CD8-positive, alpha-beta memory T cell (primary cell): ENCODE results near the gene MELK. TPM values are rescaled to one million over a fixed set of nuclear protein-coding genes. Genes with fewer than 3 reads are reported as not detected.

Source experiments
- CTCF ChIA-PET: fragments of 350-600 bp; sonication (Branson Sonifier 250); formaldehyde crosslinking; loops from one replicate; lab custom pipeline; 2021; ENCODE audit warnings: antibody characterized with exemption; lab: Charles Lee
- POLR2A ChIA-PET: fragments of 350-600 bp; sonication (Branson Sonifier 250); formaldehyde crosslinking; loops from one replicate; lab custom pipeline; 2021; ENCODE audit warnings: antibody characterized with exemption; lab: Charles Lee
- DNase-seq, 5 donors: peaks; one replicate each; pipeline versions ENCODE4 v3.0.0 to v3.0.0-alpha.2; 2020 to 2022; ENCODE audit warnings: mixed read lengths in 1 of 5
- H3K27ac ChIP-seq: one replicate; pipeline ENCODE4 v1.7.0; 2013; ENCODE audit warnings: low read depth, mild to moderate bottlenecking, low read length, moderate library complexity
- H3K27me3 ChIP-seq: 2 replicates; pipeline ENCODE4 v1.7.0; 2013; ENCODE audit warnings: low read length, mild to moderate bottlenecking; ENCODE audit not compliant: insufficient read depth, poor library complexity, severe bottlenecking
- H3K36me3 ChIP-seq: 2 replicates; pipeline ENCODE4 v1.7.0; 2013; ENCODE audit warnings: mild to moderate bottlenecking, low read length, moderate library complexity; ENCODE audit not compliant: insufficient read depth
- H3K4me1 ChIP-seq: 2 replicates; pipeline ENCODE4 v1.7.0; 2013; ENCODE audit warnings: mild to moderate bottlenecking, low read length, moderate library complexity; ENCODE audit not compliant: insufficient read depth
- H3K4me3 ChIP-seq: 2 replicates; pipeline ENCODE4 v1.7.0; 2013; ENCODE audit warnings: mild to moderate bottlenecking, low read length
- H3K9me3 ChIP-seq: 2 replicates; pipeline ENCODE4 v1.7.0; 2013; ENCODE audit warnings: mild to moderate bottlenecking, low read length
- H3K27ac Mint-ChIP-seq, 8 donors: one replicate each; pipeline ENCODE4 v1.8.0; 2020 to 2021; ENCODE audit warnings: mixed read lengths in 8 of 8, mild to moderate bottlenecking in 6 of 8, inconsistent platforms in 3 of 8, moderate library complexity in 3 of 8
- H3K27me3 Mint-ChIP-seq, 2 donors: one replicate each; pipeline ENCODE4 v1.8.0; 2020 to 2021; ENCODE audit warnings: mixed read lengths in 2 of 2, mild to moderate bottlenecking in 1 of 2, moderate library complexity in 1 of 2
- H3K36me3 Mint-ChIP-seq, 3 donors: one replicate each; pipeline ENCODE4 v1.8.0; 2020 to 2021; ENCODE audit warnings: mixed read lengths in 3 of 3, inconsistent platforms in 1 of 3, mild to moderate bottlenecking in 1 of 3
- H3K4me1 Mint-ChIP-seq, 3 donors: one replicate each; pipeline ENCODE4 v1.8.0; 2020 to 2021; ENCODE audit warnings: mixed read lengths in 3 of 3, inconsistent platforms in 1 of 3, mild to moderate bottlenecking in 1 of 3
- H3K4me3 Mint-ChIP-seq, 7 donors: one replicate each; pipeline ENCODE4 v1.8.0; 2020 to 2021; ENCODE audit warnings: mixed read lengths in 7 of 7, mild to moderate bottlenecking in 6 of 7, moderate library complexity in 4 of 7, inconsistent platforms in 2 of 7
- H3K9me3 Mint-ChIP-seq, 5 donors: one replicate each; pipeline ENCODE4 v1.8.0; 2020 to 2022; ENCODE audit warnings: mixed read lengths in 5 of 5, mild to moderate bottlenecking in 3 of 5, moderate library complexity in 2 of 5, inconsistent platforms in 1 of 5
- polyA plus RNA-seq: library from polyadenylated mRNA; unstranded; fragments of 300-500 nt; fragmentation: Illumina TruSeq; gene quantifications from one replicate; pipeline ENCODE4 v1.2.3, GENCODE V29; 2021
- total RNA-seq, 2 experiments: library from RNA; stranded (reverse); gene quantifications; one replicate each; pipeline ENCODE4 v1.2.3, GENCODE V29; 2021

Gene MELK
- total and polyA plus RNA-seq, 3 experiments from 2014 or later = 51.0 to 51.6 TPM; not detected in 1

DNA sequence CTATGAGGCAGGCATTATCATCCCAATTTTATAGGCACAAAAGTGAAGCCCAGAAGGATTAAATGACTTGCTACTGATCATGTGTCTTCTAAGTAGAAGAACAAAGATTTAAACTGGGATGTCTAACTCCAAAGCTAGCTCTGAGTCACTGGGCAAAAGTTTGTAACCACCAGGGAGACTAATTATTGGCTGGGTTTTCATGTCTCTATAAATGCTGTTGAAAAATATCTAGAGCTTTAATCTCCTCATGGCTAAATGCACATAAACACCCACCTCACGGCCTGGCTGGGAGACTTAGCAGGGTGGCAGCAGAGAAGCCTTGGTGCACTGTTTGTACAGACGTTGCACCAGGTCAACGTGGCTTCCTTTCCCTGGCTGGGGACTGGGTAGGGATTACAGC, 144.6 kb downstream of the MELK start:
- ChIA-PET POLR2A (no interaction called here), CTCF (interaction anchor here (1.8 kb wide), 1 partner anchor 11 kb away, joined by 8 read pairs; no protein-coding TSS in a partner anchor)
- Histone ChIP-seq H3K9me3 (no peaks in the 10 kb centered on the region), H3K27me3 (no peaks in the 10 kb centered on the region), H3K27ac (no peak overlapping the region), H3K4me3 (no peak overlapping the region), H3K36me3 (no peaks in the 10 kb centered on the region), H3K4me1 (no peaks in the 10 kb centered on the region)
- no peak overlapping the region for H3K4me3 Mint-ChIP-seq
- peaks cover 0 to 2% (median 1%) of the 10 kb centered on the region in 5 donors for H3K9me3 Mint-ChIP-seq
- DNase-seq = no peak
- no peak overlapping the region for H3K27ac Mint-ChIP-seq
- no peaks in the 10 kb centered on the region for H3K4me1 Mint-ChIP-seq
- H3K27me3 Mint-ChIP-seq = peaks cover 10 to 23% of the 10 kb centered on the region in 2 donors
- H3K36me3 Mint-ChIP-seq = peaks cover 0 to 4% (median 3%) of the 10 kb centered on the region in 3 donors

DNA sequence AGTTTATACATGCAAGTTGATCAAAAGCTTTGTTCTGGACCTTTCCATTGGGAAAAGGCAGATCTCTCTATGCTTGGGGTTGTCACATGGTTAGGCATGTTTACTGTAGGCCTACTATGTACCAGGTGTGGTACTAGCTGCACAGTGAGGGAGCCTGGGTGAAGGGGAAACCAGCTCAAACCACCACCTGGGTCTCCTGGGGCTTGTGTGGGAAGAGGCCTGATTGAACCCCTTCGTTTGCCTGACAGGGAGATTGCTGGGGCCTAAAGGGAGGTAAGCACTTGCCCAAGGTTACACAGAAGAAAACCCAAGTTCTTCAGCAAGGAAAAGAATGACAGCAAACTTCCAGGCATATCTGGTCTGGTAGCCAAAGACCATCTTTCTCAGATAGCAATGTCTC, 145.9 kb downstream of the MELK start:
- Histone ChIP-seq H3K36me3 (no peaks in the 10 kb centered on the region), H3K27me3 (no peaks in the 10 kb centered on the region), H3K27ac (no peak overlapping the region), H3K9me3 (no peaks in the 10 kb centered on the region), H3K4me1 (no peaks in the 10 kb centered on the region), H3K4me3 (no peak overlapping the region)
- Mint-ChIP-seq H3K27me3 (peaks cover 6 to 29% of the 10 kb centered on the region in 2 donors), H3K9me3 (peaks cover 0 to 2% (median 0%) of the 10 kb centered on the region in 5 donors), H3K36me3 (peaks cover 0 to under 1% (median under 1%) of the 10 kb centered on the region in 3 donors), H3K4me1 (no peaks in the 10 kb centered on the region), H3K27ac (no peak overlapping the region), H3K4me3 (no peak overlapping the region)
- POLR2A ChIA-PET = no interaction called here
- DNase-seq = no peak
- CTCF ChIA-PET = interaction anchor here (1.8 kb wide), 1 partner anchor 10 kb away, joined by 8 read pairs; no protein-coding TSS in a partner anchor

DNA sequence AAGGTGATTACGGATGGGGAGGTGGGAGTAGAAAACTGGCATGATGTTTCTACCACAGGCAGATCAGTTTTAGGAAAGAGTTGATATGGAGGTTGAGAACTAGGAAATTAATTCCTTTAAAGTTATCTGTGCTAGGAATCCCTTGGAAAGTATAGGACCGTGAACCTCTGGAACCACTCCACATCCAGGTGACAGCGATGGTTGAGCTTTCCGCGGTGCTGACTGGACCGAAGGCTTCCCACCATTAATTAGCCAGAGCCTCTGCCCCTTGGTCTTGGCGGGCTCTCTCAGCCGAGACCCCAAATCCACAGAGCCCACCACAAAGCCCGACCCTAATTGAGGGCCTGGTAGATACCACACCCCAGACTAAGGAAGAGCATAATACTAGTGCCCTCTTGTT, 147.3 kb downstream of the MELK start:
- H3K9me3 ChIP-seq = no peaks in the 10 kb centered on the region
- ChIA-PET CTCF (no interaction called here), POLR2A (no interaction called here)

DNA sequence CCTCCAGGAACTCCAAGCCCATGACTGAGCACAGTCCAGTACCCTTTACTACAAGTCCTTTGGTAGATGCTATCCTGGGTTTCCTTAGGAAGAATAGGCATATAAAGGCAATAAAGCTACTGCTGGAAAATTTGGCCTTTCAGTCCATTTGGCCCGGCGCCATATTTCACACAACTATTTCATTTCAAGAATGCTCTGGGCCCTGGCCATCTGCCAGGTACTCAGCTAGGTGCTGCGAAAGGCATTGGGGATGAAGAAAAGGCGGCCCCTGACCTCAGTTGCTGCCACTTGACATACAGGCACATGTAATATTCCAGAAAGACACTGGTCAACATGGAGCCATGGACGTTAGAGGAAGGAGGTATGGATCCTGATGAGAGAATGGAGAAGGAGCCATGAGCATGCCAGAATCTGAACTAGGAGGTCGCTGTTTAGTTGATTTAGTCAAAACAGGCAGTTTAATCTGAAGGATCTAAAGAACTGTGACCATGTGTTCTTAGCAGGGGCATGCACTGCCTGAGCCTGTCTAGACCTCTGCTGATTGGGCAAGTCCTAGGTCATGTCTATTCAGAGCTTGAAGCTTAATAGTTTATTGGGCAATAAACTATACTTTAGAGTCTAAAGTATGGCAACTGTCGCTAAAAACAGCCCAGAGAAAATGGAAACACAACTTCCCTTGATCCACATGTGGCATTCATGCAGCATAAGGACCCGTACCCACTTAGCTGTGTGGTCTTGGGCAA, 149.3 kb downstream of the MELK start:
- Mint-ChIP-seq H3K36me3 (no peaks in the 10 kb centered on the region), H3K4me1 (no peaks in the 10 kb centered on the region), H3K4me3 (no peak overlapping the region), H3K27ac (no peak overlapping the region), H3K27me3 (peaks cover 4 to 16% of the 10 kb centered on the region in 2 donors), H3K9me3 (no peaks in the 10 kb centered on the region)
- ChIA-PET CTCF (no interaction called here), POLR2A (no interaction called here)
- Histone ChIP-seq H3K4me3 (no peak overlapping the region), H3K36me3 (no peaks in the 10 kb centered on the region), H3K27me3 (no peaks in the 10 kb centered on the region), H3K27ac (no peak overlapping the region), H3K4me1 (no peaks in the 10 kb centered on the region), H3K9me3 (no peaks in the 10 kb centered on the region)
- DNase-seq = no peak

More for the DNA sequence above, 147.3 kb downstream of the MELK start:
- Mint-ChIP-seq H3K4me3 (no peak overlapping the region), H3K9me3 (no peaks in the 10 kb centered on the region), H3K27ac (no peak overlapping the region), H3K4me1 (no peaks in the 10 kb centered on the region), H3K36me3 (no peaks in the 10 kb centered on the region), H3K27me3 (peaks cover 6 to 24% of the 10 kb centered on the region in 2 donors)
- DNase-seq = no peak
- Histone ChIP-seq H3K4me3 (no peak overlapping the region), H3K4me1 (no peaks in the 10 kb centered on the region), H3K27me3 (no peaks in the 10 kb centered on the region), H3K27ac (no peak overlapping the region), H3K36me3 (no peaks in the 10 kb centered on the region)

DNA sequence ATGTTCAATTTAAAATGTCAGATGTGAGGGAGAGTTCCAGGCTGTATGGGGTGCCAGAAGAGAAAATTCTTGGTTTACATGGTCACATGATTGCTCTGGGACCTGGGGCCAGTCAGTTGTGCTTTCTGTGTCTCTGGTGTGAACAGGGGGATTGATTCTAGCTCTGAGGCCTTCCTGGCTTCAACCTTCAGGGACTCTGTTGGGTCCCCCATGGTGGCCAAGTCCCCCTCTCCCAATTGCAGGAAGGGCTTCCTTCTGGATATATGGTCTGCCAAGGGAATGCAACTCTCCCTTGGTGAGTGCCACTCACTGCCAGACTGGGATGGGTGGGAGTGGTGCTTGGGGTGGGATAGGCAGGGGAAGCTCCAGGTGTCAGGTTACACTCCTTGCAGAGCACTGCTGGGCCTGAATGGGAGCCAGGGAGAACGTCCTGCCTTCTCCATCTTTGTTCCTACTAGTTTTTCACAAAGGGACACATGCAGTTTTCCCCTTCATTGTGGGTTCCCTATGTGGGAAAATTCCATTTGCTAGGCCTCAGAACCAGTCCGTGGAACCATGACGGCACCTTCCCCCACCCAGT, 153.2 kb downstream of the MELK start:
- peaks cover 4 to 9% of the 10 kb centered on the region in 2 donors for H3K27me3 Mint-ChIP-seq
- no peaks in the 10 kb centered on the region for H3K36me3 Mint-ChIP-seq
- no peak overlapping the region for H3K27ac ChIP-seq
- ChIA-PET POLR2A (no interaction called here), CTCF (no interaction called here)
- no peak overlapping the region for H3K4me3 ChIP-seq
- no peaks in the 10 kb centered on the region for H3K36me3 ChIP-seq
- H3K4me1 ChIP-seq = no peaks in the 10 kb centered on the region
- no peaks in the 10 kb centered on the region for H3K4me1 Mint-ChIP-seq
- H3K27ac Mint-ChIP-seq = no peak overlapping the region
- no peaks in the 10 kb centered on the region for H3K9me3 Mint-ChIP-seq
- no peak overlapping the region for H3K4me3 Mint-ChIP-seq
- H3K9me3 ChIP-seq = no peaks in the 10 kb centered on the region
- no peak for DNase-seq
- H3K27me3 ChIP-seq = no peaks in the 10 kb centered on the region

Other genes starting within 250 kb of the MELK start
- gene RNF38, start 172.6 kb upstream of the MELK start, total RNA-seq = 10 to 100 TPM; 40.0 to 43.3 TPM
- gene RNF38, start 172.6 kb upstream of the MELK start, polyA plus RNA-seq = 20.9 TPM